OCI-LY3 (cell line): ENCODE measurements around the gene PRKD3.

Source experiments
- H2AFZ ChIP-seq: fragments of 200-600, 300-600 bp; shearing (Covaris generic); 2 replicates; pipeline ENCODE4 v1.6.0; 2014; ENCODE audit warnings: antibody characterized with exemption, low read depth, low read length
- H3K27ac ChIP-seq: fragments of 200-600, 300-600 bp; sonication (generic); 2 replicates; pipeline ENCODE4 v1.5.1; 2014; ENCODE audit warnings: mild to moderate bottlenecking, low read length, moderate library complexity, mixed read lengths
- H3K27me3 ChIP-seq: fragments of 200-600, 300-600 bp; sonication (generic); 2 replicates; pipeline ENCODE4 v1.6.1; 2014; ENCODE audit warnings: low read depth, low read length, mixed read lengths
- H3K36me3 ChIP-seq: fragments of 200-600, 300-600 bp; sonication (generic); replicated peaks from 2 replicates; pipeline ENCODE3; 2014; ENCODE audit warnings: low read depth, low read length, mixed read lengths
- H3K4me1 ChIP-seq: fragments of 300-600, 200-600 bp; sonication (generic); 2 replicates; pipeline ENCODE4 v1.6.1; 2014; ENCODE audit warnings: low read length, mixed read lengths
- H3K4me2 ChIP-seq: fragments of 200-600, 300-600 bp; sonication (generic); 2 replicates; pipeline ENCODE4 v1.6.1; 2014; ENCODE audit warnings: low read length, mixed read lengths
- H3K4me3 ChIP-seq: fragments of 300-600, 200-600 bp; sonication (generic); 2 replicates; pipeline ENCODE4 v1.5.1; 2014; ENCODE audit warnings: antibody characterized with exemption, mild to moderate bottlenecking, low read length, moderate library complexity
- H3K79me2 ChIP-seq: fragments of 300-600, 200-600 bp; shearing (Covaris generic); 2 replicates; pipeline ENCODE4 v1.6.1; 2014; ENCODE audit warnings: mild to moderate bottlenecking, low read length, mixed read lengths
- H3K9ac ChIP-seq: fragments of 300-600, 200-600 bp; shearing (Covaris generic); 2 replicates; pipeline ENCODE4 v1.6.0; 2014; ENCODE audit warnings: mild to moderate bottlenecking, low read length, moderate library complexity
- H3K9me3 ChIP-seq: fragments of 200-600, 300-600 bp; shearing (Covaris generic); 2 replicates; pipeline ENCODE4 v1.6.1; 2014; ENCODE audit warnings: low read length, mixed read lengths; ENCODE audit not compliant: insufficient read depth
- H4K20me1 ChIP-seq: fragments of 200-600, 300-600 bp; sonication (generic); 2 replicates; pipeline ENCODE4 v1.6.1; 2016; ENCODE audit warnings: low read length, mixed read lengths; ENCODE audit not compliant: insufficient read depth
- CTCF ChIP-seq: fragments of 200-600, 300-600 bp; sonication (generic); IDR thresholded peaks from 2 replicates; pipeline ENCODE4 v1.5.1; 2014; ENCODE audit warnings: antibody characterized with exemption, low read length, low read depth
- EZH2phosphoT487 ChIP-seq: fragments of 200-600 bp; shearing (Covaris generic); IDR thresholded peaks from 2 replicates; pipeline ENCODE4 v1.6.1; 2018; ENCODE audit warnings: antibody characterized with exemption, mixed run types, low read depth

PRKD3 gene

DNA sequence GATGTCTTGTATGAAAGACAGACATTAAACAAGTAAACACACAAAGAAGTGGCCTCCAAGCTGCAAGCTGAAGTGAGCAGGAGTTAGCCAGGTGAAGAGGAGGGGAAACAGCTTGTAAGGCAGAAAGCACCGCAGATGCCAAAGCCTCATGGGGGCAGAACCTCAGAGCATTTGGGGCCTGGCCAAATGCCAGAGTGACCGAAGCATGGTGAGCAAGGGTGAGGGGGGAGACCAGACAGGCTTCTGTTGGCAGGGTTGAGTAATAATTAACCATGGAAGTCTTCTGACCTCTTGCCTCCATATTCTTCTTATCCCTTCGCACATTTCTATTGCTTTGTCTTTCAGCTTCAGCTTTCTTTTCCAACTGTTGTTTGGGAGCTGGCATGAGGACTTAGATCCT, 25.4 kb upstream of the PRKD3 start:
- Histone ChIP-seq H3K27ac (no peak overlapping the region), H3K9ac (no peak overlapping the region), H4K20me1 (no peaks in the 10 kb centered on the region), H3K27me3 (peaks cover 55% of the 10 kb centered on the region), H3K36me3 (no peaks in the 10 kb centered on the region), H2AFZ (0 out of 2 replicates have a peak overlapping the region, but pooled peaks have one; percentile 6), H3K9me3 (no peaks in the 10 kb centered on the region; the same call in 1 of the 2 replicates), H3K79me2 (no peaks in the 10 kb centered on the region), H3K4me1 (peaks cover 32% of the 10 kb centered on the region), H3K4me3 (peak overlapping the region; percentile 27), H3K4me2 (peak overlapping the region; percentile 59)
- TF ChIP-seq EZH2phosphoT487, result no peak
- TF ChIP-seq CTCF, result no peak

DNA sequence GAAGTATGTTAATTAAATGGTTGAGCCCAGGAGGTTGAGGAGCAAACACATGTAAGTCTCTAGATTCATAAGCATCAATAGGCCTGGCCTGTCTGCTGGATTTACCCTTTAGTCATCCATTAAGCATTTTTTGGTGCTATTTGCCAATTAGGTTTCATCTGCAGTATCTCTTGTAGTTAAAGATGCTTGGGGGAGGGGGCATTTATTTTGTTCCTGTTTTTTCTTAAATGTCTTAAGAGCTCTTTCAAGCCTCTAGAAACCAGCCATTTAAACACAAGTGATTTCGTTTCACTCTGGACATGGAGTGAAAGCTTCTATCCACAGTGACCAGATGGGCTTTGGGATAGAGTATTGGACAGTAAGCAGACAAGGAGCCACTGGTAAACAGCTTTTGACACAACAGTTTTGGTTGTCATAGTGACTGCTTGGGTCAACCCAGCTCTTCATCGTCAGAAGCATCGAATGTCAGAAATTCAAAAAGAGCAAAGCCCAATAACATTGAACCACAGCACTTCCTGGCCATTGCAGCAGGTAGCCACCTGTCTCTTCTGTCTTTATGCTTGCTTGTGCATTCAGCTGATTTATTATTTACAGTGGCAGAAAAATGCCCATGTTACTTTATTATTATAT, 24.7 kb upstream of the PRKD3 start:
- peak overlapping the region; percentile 59 for H3K4me2 ChIP-seq
- no peak overlapping the region for H3K4me3 ChIP-seq
- no peaks in the 10 kb centered on the region; the same call in 1 of the 2 replicates for H3K9me3 ChIP-seq
- no peaks in the 10 kb centered on the region for H3K79me2 ChIP-seq
- H3K36me3 ChIP-seq, result no peaks in the 10 kb centered on the region
- H3K27me3 ChIP-seq, result peaks cover 58% of the 10 kb centered on the region
- H2AFZ ChIP-seq, result no peak overlapping the region
- peaks cover 32% of the 10 kb centered on the region for H3K4me1 ChIP-seq
- no peak overlapping the region for H3K27ac ChIP-seq
- H3K9ac ChIP-seq, result no peak overlapping the region
- no peaks in the 10 kb centered on the region for H4K20me1 ChIP-seq
- TF ChIP-seq CTCF (no peak), EZH2phosphoT487 (no peak)

- TF ChIP-seq CTCF (no peak), EZH2phosphoT487 (no peak)
- Histone ChIP-seq H3K4me1 (peaks cover 32% of the 10 kb centered on the region), H3K27me3 (peaks cover 57% of the 10 kb centered on the region), H3K36me3 (no peaks in the 10 kb centered on the region), H2AFZ (no peak overlapping the region), H3K9me3 (no peaks in the 10 kb centered on the region; the same call in 1 of the 2 replicates), H3K4me3 (no peak overlapping the region), H3K27ac (no peak overlapping the region), H3K79me2 (no peaks in the 10 kb centered on the region), H3K4me2 (no peak overlapping the region), H3K9ac (no peak overlapping the region), H4K20me1 (no peaks in the 10 kb centered on the region)
Observed at GRCh38 chr2:37348155-37348554, 23.5 kb upstream of the PRKD3 start.

DNA sequence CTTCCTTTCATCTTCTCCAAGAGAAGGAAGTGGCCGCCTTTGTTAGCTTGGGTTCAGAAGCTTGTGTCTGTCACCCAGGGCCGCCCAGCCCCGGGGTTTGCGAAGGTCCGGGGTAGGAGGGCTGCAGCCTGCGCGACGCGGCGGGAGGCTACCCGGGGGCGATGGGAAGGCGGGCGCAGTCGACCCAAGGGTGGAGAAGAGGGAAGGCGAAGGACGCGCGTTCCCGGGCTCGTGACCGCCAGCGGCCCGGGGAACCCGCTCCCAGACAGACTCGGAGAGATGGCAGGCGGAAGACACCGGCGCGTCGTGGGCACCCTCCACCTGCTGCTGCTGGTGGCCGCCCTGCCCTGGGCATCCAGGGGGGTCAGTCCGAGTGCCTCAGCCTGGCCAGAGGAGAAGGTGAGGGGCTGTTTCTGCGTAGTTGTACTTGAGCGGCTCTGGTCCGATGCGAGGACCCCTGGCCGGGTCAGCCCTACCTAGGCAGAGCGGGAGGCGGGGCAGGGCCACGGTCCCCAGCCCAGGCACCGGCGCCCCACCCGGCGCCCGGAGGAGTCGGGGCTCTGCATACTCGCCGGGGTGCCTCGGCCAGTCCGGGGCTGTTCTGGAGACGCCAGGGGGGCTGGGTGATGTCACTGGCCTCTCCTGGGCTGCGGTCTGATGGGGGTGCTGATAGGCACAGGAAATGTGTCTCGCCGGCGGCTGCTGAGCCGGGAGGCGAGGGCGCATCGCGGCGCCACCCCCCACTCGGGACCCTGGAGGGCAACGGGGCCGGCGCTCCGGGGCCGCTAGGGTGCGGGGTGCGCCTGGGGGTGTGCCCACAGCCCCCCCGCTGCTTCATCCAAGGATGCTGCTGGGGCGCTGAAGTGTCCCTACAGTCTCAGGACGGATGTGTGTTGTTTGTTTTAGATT, 20.1 kb upstream of the PRKD3 start, which contains the start of gene QPCT:
QPCT (plus strand) TSS at position 178 of the 909 bp plus-strand sequence; CDS start at position 280, 102 bp downstream.
- Histone ChIP-seq H4K20me1 (no peaks in the 10 kb centered on the region), H3K4me3 (peak within 1 kb of the TSS; percentile 87), H3K4me2 (peak within 1 kb of the TSS; percentile 98), H3K9me3 (no peaks in the 10 kb centered on the region), H3K36me3 (no peaks in the 10 kb centered on the region), H3K4me1 (peaks cover 17% of the 10 kb centered on the region), H3K27ac (no peak within 1 kb of the TSS), H3K79me2 (no peaks in the 10 kb centered on the region), H2AFZ (peak within 1 kb of the TSS; percentile 77), H3K27me3 (peaks cover 59% of the 10 kb centered on the region), H3K9ac (peak within 1 kb of the TSS; percentile 50)
- TF ChIP-seq EZH2phosphoT487 (no peak), CTCF (peak; percentile 6; the same call in 1 of the 2 replicates)
